ENCODE data around the gene PID1. TPM values are rescaled to one million over a fixed set of nuclear protein-coding genes. Genes with fewer than 3 reads are reported as not detected.

The PID1 gene
- total and polyA plus RNA-seq, 11 donors, result 2.1 to 17.7 (median 7.1) TPM

DNA sequence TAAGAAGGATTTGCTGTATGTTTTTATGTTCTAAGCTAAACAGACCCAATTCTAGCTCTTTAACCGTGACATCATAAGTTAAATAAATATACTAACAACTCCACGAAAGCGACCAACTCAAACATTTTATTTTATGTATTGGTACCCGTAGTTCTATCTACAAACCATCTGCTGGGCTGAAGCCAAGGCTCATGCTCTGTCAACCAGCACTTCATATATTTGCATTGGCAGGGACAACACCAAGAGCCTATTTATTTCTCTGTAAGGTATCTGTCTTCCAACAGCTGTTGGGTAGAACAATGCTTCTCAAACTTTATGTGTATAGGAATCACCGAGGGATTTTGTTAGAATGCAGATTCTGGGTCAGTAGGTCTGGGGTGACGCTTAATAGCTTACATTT, 64.5 kb downstream of the PID1 start:
- WGBS, 4 donors, result 71 to 88% (median 75%) methylated on average over 6 of the region's 6 CpGs
- ATAC-seq (no peak), DNase-seq (no peak)
- TF ChIP-seq, protein P1, sequence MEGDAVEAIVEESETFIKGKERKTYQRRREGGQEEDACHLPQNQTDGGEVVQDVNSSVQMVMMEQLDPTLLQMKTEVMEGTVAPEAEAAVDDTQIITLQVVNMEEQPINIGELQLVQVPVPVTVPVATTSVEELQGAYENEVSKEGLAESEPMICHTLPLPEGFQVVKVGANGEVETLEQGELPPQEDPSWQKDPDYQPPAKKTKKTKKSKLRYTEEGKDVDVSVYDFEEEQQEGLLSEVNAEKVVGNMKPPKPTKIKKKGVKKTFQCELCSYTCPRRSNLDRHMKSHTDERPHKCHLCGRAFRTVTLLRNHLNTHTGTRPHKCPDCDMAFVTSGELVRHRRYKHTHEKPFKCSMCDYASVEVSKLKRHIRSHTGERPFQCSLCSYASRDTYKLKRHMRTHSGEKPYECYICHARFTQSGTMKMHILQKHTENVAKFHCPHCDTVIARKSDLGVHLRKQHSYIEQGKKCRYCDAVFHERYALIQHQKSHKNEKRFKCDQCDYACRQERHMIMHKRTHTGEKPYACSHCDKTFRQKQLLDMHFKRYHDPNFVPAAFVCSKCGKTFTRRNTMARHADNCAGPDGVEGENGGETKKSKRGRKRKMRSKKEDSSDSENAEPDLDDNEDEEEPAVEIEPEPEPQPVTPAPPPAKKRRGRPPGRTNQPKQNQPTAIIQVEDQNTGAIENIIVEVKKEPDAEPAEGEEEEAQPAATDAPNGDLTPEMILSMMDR (IDR thresholded peaks at IDR 0.05), result no peak
- no peak for TF ChIP-seq POLR2A (IDR thresholded peaks at IDR 0.05)
- Histone ChIP-seq H3K4me1 (no peaks in the 10 kb centered on the region), H3K9me3 (peaks cover 0 to 7% (median 0%) of the 10 kb centered on the region in 12 donors), H3K27ac (no peak overlapping the region), H3K4me3 (no peak overlapping the region), H3K27me3 (no peaks in the 10 kb centered on the region), H3K36me3 (no peaks in the 10 kb centered on the region)
- intact Hi-C loops (cut with DNase I), result no loop called here

DNA sequence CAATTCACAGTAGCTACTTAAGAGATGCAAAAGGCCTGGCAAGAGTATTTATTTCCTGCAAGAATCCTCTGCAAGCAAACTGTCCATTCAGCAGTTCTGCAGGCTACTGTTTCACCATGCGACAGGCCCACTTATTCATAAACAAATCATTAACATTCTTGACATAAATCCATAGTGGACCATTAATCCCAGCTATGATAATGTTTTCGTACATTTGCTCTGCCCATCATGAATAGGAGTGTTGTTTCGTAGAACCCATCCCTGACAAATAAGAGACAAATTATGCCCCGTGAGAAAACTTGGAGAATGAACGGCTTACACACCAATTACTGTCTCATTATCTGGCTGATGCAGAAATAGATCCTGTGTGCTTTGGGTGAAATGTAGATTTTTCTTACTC, 65.4 kb downstream of the PID1 start:
- no peaks in the 10 kb centered on the region for H3K4me1 ChIP-seq
- DNase-seq (no peak), ATAC-seq (no peak)
- no peak overlapping the region for H3K4me3 ChIP-seq
- no peaks in the 10 kb centered on the region for H3K27me3 ChIP-seq
- peaks cover 0 to 7% (median 0%) of the 10 kb centered on the region in 12 donors for H3K9me3 ChIP-seq
- H3K27ac ChIP-seq, result no peak overlapping the region
- intact Hi-C loops (cut with DNase I), result no loop called here
- 75 to 88% (median 81%) methylated on average over 5 of the region's 5 CpGs for WGBS, 4 donors
- H3K36me3 ChIP-seq, result no peaks in the 10 kb centered on the region
- no peak for TF ChIP-seq POLR2A (IDR thresholded peaks at IDR 0.05)
- TF ChIP-seq, protein P1 (IDR thresholded peaks at IDR 0.05), result no peak

DNA sequence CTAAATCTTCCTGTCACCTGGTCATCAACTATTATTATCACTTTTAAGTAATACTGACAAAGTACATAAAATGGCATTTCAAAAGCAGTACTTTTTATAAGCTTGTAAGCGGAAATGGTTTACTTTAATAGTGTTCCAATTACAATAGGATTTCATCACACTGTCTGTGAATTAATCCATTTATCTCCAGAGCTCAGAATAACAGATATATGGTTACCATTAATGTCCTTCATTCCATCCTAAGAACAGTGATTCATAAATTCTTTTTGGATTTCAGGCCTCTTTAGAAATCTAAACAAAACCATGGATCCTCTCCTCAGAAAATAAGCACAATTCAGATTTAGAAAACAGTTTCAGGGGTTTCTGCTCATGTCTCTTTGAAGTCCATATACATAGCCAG, 68.4 kb downstream of the PID1 start:
- Histone ChIP-seq H3K27me3 (no peaks in the 10 kb centered on the region), H3K4me1 (no peaks in the 10 kb centered on the region), H3K4me3 (no peak overlapping the region), H3K9me3 (no peaks in the 10 kb centered on the region), H3K36me3 (no peaks in the 10 kb centered on the region), H3K27ac (no peak overlapping the region)
- ATAC-seq, result no peak
- TF ChIP-seq, protein P1 (IDR thresholded peaks at IDR 0.05), result no peak
- no peak for DNase-seq
- WGBS, 4 donors, result 90 to 94% (median 93%) methylated on average over 1 of the region's 1 CpG
- intact Hi-C loops (cut with DNase I), result no loop called here

GRCh38 chr2:229201521-229201920, 69.6 kb downstream of the PID1 start:
- intact Hi-C loops (cut with DNase I), result no loop called here
- TF ChIP-seq POLR2A (IDR thresholded peaks at IDR 0.05), result no peak
- TF ChIP-seq, protein P1 (IDR thresholded peaks at IDR 0.05), result no peak
- no peaks in the 10 kb centered on the region for H3K36me3 ChIP-seq
- WGBS, 4 donors, result 79 to 87% (median 82%) methylated on average over 7 of the region's 7 CpGs
- H3K9me3 ChIP-seq, result peaks cover 0 to under 1% (median 0%) of the 10 kb centered on the region in 12 donors
- no peak overlapping the region for H3K27ac ChIP-seq
- ATAC-seq (no peak), DNase-seq (no peak)
- H3K4me1 ChIP-seq, result no peaks in the 10 kb centered on the region
- H3K4me3 ChIP-seq, result no peak overlapping the region
- H3K27me3 ChIP-seq, result no peaks in the 10 kb centered on the region
